Activated naive CD4-positive, alpha-beta T cell treated with anti-CD3 and anti-CD28 coated beads, Interleukin-2, amount 10 ng/mL, durations not matched to agents 7 days and 5 days (primary cell): ENCODE data around the gene ZNF407.
A peak's percentile ranks its signal among the peaks of the same experiment; 100 is the strongest.
"Not testable (repeated sequence)": the region's sequence is repeated elsewhere in the genome, so short reads cannot be mapped to it uniquely, and the experiment has no call there.

Source experiments
- CTCF ChIA-PET: fragments of 350-600 bp; sonication (Branson Sonifier 250); formaldehyde crosslinking; loops from one replicate; lab custom pipeline; 2021; ENCODE audit warnings: antibody characterized with exemption; lab: Charles Lee
- DNase-seq: peaks from one replicate; pipeline ENCODE4 v3.0.0-alpha.2; 2020
- H3K27ac Mint-ChIP-seq: one replicate; pipeline ENCODE4 v1.8.0; 2021; ENCODE audit warnings: mild to moderate bottlenecking, moderate library complexity, mixed read lengths
- H3K27me3 Mint-ChIP-seq: one replicate; pipeline ENCODE4 v1.8.0; 2021; ENCODE audit warnings: mild to moderate bottlenecking, mixed read lengths
- H3K36me3 Mint-ChIP-seq: one replicate; pipeline ENCODE4 v1.8.0; 2021; ENCODE audit warnings: mixed read lengths
- H3K4me1 Mint-ChIP-seq: one replicate; pipeline ENCODE4 v1.8.0; 2021; ENCODE audit warnings: mixed read lengths
- H3K4me3 Mint-ChIP-seq: one replicate; pipeline ENCODE4 v1.8.0; 2021; ENCODE audit warnings: mild to moderate bottlenecking, moderate library complexity, mixed read lengths
- H3K9me3 Mint-ChIP-seq: one replicate; pipeline ENCODE4 v1.8.0; 2021; ENCODE audit warnings: mixed read lengths

The ZNF407 gene, protein sequence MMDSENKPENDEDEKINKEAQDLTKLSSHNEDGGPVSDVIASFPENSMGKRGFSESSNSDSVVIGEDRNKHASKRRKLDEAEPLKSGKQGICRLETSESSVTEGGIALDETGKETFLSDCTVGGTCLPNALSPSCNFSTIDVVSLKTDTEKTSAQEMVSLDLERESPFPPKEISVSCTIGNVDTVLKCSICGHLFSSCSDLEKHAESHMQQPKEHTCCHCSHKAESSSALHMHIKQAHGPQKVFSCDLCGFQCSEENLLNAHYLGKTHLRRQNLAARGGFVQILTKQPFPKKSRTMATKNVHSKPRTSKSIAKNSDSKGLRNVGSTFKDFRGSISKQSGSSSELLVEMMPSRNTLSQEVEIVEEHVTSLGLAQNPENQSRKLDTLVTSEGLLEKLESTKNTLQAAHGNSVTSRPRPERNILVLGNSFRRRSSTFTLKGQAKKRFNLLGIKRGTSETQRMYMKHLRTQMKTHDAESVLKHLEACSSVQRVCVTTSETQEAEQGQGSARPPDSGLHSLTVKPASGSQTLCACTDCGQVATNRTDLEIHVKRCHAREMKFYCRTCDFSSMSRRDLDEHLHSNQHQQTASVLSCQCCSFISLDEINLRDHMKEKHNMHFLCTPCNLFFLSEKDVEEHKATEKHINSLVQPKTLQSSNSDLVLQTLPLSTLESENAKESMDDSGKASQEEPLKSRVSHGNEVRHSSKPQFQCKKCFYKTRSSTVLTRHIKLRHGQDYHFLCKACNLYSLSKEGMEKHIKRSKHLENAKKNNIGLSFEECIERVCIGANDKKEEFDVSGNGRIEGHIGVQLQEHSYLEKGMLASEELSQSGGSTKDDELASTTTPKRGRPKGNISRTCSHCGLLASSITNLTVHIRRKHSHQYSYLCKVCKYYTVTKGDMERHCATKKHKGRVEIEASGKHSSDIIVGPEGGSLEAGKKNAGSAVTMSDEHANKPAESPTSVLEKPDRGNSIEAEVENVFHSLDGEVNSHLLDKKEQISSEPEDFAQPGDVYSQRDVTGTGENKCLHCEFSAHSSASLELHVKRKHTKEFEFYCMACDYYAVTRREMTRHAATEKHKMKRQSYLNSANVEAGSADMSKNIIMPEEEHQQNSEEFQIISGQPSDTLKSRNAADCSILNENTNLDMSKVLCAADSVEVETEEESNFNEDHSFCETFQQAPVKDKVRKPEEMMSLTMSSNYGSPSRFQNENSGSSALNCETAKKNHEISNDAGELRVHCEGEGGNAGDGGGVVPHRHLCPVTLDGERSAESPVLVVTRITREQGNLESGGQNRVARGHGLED (N-terminal part only)

DNA sequence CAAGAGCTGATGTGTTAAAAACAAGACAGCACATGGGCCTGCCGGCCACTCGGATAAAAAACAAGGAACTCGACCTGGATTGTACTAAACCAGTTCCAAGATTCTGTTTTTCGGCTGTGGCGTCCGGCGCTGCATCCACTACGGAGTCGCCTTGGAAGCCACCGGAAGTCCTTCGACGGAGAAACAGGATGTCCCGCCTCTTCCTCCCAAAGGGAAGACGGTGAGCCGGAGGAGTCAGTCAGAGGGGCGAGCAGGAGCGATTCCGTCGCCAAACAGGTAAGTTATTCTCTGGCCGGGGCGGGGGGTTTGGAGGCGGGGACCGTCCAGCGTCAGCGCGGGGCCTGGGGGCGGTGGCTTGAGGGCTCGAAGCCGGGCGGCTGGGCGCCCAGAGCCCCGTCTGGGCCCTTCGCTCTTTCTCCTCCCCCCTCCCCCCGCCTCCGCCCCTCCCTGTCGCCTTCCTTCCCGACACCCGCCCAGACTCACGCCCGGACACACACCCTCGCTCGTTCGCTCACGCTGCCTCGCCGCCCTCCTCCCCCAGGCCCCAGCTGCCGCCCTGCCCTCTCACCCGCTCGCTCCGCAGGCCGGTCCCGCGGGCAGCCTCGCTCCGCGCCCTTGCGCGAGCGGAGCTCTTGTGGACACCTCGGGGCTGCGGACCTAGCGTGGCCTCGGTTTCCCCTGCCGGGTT, at the start of gene ZNF407:
TSS of gene ZNF407 (plus strand) at position 209 of the 688 bp plus-strand sequence. CDS start 33,150 bp downstream, outside the sequence.
- CTCF ChIA-PET: no interaction called here
- Mint-ChIP-seq H3K27ac (peak within 1 kb of the TSS; percentile 97), H3K9me3 (peaks cover 10% of the 10 kb centered on the region), H3K4me3 (peak within 1 kb of the TSS; percentile 92), H3K27me3 (no peaks in the 10 kb centered on the region), H3K4me1 (peaks cover 43% of the 10 kb centered on the region), H3K36me3 (peaks cover 41% of the 10 kb centered on the region)
- peak; percentile 90 for DNase-seq

DNA sequence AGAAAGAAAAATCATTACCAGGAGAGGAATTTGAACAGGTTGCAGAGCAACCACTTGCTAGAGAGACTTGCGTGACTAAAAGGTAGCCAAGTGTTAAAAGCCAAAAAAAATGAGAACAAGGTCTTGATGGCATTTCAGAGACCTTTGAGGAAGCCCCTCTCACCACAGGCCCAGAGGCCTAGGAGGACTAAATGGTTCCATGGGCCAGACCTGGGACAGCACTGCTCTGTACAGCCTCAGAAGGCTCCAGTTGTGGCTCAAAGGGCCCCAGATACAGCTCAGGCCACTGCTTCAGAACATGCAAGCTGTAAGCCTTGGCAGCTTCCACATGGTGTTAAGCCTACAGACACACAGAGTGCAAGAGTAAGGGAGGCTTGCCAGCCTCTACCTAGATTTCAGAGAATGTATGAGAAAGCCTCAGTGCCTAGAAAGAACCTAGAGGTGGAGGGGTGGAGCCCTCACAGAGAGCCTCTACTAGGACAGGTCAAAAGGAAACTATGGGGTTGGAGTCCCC, 48.0 kb upstream of the ZNF407 start:
- Mint-ChIP-seq H3K27me3 (peaks cover 31% of the 10 kb centered on the region), H3K9me3 (peaks cover 9% of the 10 kb centered on the region), H3K4me1 (no peaks in the 10 kb centered on the region), H3K36me3 (no peaks in the 10 kb centered on the region), H3K27ac (no peak overlapping the region), H3K4me3 (no peak overlapping the region)
- CTCF ChIA-PET: interaction anchor here (0.8 to 3.8 kb wide), 2 partner anchors 198 to 351 kb away, joined by 4 to 25 read pairs; no protein-coding TSS in a partner anchor
- no peak for DNase-seq

DNA sequence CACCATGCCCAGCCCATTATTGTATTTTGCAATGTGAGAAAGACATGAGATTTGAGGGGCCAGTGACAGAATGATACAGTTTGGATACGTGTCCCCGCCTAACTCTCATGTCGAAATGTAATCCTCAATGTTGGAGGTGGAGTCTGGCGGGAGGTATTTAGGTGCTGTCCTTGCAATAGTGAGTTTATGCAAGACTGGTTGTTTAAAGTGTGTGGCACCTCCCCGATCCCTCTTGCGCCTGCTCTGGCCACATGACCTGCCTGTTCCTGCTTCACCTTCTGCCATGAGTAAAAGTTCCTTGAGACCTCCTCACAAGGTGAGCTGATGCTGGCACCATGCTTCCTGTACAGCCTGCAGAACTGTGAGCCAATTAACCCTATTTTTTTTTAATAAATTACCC, 46.8 kb upstream of the ZNF407 start:
- CTCF ChIA-PET: interaction anchor here (1.2 to 3.8 kb wide), 7 partner anchors 20 to 352 kb away, joined by 3 to 53 read pairs (median 12); no protein-coding TSS in a partner anchor
- H3K27me3 Mint-ChIP-seq: peaks cover 32% of the 10 kb centered on the region

DNA sequence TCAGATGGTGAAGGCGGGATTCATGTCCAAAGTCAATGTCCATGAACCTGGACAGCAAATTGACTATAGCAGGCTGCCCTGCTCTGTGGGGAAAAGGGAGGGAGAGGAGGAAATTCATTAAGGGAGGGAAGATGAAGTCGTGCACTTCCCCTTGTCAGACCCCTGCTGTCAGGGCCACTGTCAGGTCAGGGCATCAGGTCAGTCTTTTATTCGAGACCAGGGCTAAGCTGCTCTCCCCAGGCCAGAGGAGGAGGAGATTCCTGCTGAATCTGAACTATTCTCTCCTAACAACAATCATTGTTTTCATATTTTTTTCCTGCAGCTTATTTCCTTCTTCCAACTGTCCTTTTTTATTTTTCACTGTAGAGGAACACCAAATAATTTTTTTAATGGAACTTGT, 46.2 kb upstream of the ZNF407 start:
- H3K4me3 Mint-ChIP-seq: no peak overlapping the region
- no peaks in the 10 kb centered on the region for H3K4me1 Mint-ChIP-seq
- H3K27ac Mint-ChIP-seq: no peak overlapping the region
- H3K36me3 Mint-ChIP-seq: no peaks in the 10 kb centered on the region
- peaks cover 9% of the 10 kb centered on the region for H3K9me3 Mint-ChIP-seq
- no peak for DNase-seq
- CTCF ChIA-PET: interaction anchor here (0.8 to 3.8 kb wide), 26 partner anchors 10 to 728 kb away, joined by 3 to 53 read pairs (median 4); partner anchors contain the start of gene CNDP2
- peaks cover 32% of the 10 kb centered on the region for H3K27me3 Mint-ChIP-seq

More for the DNA sequence above, 46.8 kb upstream of the ZNF407 start:
- Mint-ChIP-seq H3K36me3 (no peaks in the 10 kb centered on the region), H3K4me1 (no peaks in the 10 kb centered on the region), H3K27ac (no peak overlapping the region), H3K4me3 (no peak overlapping the region), H3K9me3 (peaks cover 9% of the 10 kb centered on the region)
- no peak for DNase-seq

DNA sequence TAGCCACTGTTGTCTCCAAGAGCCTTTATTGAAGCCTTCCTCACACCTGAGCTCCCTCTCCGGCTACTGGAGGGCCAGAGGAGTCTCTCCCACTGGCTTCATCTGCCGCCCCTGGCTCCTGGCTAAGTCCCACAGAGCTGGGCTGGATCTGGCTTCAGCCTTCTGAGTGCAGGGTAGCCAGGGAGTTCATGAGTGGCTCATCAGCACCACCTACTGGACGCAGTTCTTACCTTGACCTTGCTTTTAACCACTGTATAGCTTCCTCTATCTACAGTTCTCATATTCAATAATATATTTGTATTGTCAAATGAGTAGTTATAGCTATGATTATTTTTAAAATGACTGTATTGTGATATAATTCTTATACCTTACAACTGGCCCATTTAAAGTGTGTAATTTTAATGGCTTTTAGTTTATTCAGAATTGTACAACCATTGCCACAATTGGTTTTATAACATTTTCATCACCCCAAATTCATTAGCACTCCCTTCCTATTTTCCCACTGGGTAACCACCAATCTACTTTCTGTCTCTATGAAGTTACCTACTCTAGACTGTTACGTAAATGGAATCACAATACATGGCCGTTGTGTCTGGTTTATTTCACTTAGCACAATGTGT, 45.6 kb upstream of the ZNF407 start:
- peak; percentile 87 for DNase-seq
- Mint-ChIP-seq H3K9me3 (peaks cover 9% of the 10 kb centered on the region), H3K36me3 (no peaks in the 10 kb centered on the region), H3K27me3 (peaks cover 30% of the 10 kb centered on the region), H3K4me3 (no peak overlapping the region), H3K27ac (no peak overlapping the region), H3K4me1 (no peaks in the 10 kb centered on the region)
- CTCF ChIA-PET: interaction anchor here (0.6 to 3.8 kb wide), 27 partner anchors 10 to 727 kb away, joined by 3 to 53 read pairs (median 4); partner anchors contain the start of gene CNDP2

DNA sequence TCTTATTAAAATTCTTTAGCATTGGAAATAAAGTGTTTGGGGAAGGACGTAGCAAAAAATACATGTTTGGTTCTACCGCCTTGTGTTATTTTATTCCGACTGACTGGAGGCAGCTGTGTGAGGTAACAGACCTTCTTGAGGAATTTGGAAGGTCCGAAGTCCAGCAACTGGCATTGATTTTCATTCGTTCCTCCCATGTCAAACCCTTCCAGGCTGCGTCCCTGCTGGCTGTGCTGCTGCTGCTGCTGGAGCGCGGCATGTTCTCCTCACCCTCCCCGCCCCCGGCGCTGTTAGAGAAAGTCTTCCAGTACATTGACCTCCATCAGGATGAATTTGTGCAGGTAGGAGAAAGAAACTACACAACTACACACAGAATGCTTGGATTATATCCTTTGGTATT, 41.5 kb upstream of the ZNF407 start:
- Mint-ChIP-seq H3K27me3 (peaks cover 37% of the 10 kb centered on the region), H3K36me3 (no peaks in the 10 kb centered on the region), H3K27ac (no peak overlapping the region), H3K4me1 (no peaks in the 10 kb centered on the region), H3K4me3 (no peak overlapping the region), H3K9me3 (no peaks in the 10 kb centered on the region)
- no peak for DNase-seq
- CTCF ChIA-PET: interaction anchor here (0.5 to 1.2 kb wide), 2 partner anchors 9 to 203 kb away, joined by 3 to 8 read pairs; no protein-coding TSS in a partner anchor

DNA sequence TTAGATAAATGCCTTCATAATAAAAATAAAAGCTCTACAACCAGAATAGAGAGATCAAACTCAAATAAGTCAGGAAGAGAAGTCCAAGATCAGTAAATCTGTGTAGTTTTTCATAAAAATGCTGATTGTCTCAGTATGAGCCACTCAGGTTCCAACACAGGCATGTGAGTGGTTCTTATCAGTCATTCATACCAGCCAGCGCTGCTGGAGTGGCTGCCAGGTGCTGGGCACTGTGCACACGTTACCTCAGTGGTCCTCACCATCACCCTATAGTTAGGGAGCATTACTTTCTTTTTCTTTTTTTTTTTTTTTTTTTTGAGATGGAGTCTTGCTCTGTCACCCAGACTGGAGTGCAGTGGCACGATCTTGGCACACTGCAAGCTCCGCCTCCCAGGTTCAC, 39.6 kb upstream of the ZNF407 start:
- DNase-seq: no peak
- Mint-ChIP-seq H3K9me3 (no peaks in the 10 kb centered on the region), H3K4me3 (no peak overlapping the region), H3K36me3 (no peaks in the 10 kb centered on the region), H3K27me3 (peaks cover 41% of the 10 kb centered on the region), H3K27ac (no peak overlapping the region), H3K4me1 (no peaks in the 10 kb centered on the region)
- CTCF ChIA-PET: no interaction called here

DNA sequence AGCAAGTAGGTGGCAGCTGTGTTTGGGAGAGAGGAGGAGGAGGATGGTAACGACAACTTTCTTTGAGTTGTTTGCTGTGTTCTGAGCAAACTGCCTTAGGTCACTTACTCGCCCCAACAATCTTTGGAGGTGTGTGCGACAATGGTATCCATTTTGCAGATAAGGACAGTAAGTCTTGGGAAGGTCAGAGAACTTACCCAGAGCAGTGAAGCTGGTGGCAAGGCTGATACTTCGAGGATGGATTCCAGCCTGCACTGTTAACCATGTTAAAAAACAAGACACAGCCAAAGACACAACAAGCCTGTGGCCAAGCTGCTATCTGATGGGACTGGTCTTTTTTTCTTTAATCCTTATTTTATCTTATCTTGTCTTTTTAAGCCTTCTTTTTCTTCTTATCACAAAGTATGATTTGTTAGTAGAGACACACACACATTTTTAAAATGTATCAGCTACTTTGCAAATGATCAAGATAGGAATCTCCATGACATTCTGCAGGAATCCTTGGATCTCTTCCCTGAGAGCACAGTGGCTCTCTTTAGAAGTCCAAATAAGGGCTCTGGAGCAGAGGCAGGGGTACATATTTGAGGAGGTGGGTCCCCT, 35.4 kb upstream of the ZNF407 start:
- CTCF ChIA-PET: interaction anchor here (0.9 kb wide), 1 partner anchor 10 kb away, joined by 3 read pairs; no protein-coding TSS in a partner anchor
- Mint-ChIP-seq H3K27ac (no peak overlapping the region), H3K4me1 (no peaks in the 10 kb centered on the region), H3K9me3 (peaks cover 8% of the 10 kb centered on the region), H3K4me3 (no peak overlapping the region), H3K27me3 (peaks cover 37% of the 10 kb centered on the region), H3K36me3 (no peaks in the 10 kb centered on the region)
- DNase-seq: no peak

DNA sequence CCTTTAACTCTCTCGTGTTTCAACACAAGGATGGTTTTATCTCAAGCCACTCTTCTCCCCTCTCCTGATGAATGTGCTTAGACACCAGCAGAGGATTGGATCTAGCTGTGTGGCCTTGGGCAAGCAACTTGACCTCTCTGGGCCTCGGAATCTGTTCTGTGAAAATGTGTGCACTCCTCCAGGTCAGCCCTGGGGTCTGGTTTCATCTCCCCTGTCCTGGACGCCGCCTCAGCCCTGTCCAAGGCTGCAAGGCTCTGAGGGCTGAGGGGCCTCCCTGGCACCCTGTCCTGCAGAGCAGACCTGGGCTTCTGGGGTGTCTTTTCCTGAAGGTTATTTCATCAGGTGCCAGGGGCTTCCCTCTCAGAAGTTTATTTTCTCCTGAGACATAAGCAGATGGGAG, 34.9 kb upstream of the ZNF407 start:
- Mint-ChIP-seq H3K27me3 (peaks cover 41% of the 10 kb centered on the region), H3K27ac (no peak overlapping the region), H3K36me3 (no peaks in the 10 kb centered on the region), H3K4me1 (no peaks in the 10 kb centered on the region), H3K9me3 (peaks cover 10% of the 10 kb centered on the region), H3K4me3 (no peak overlapping the region)
- CTCF ChIA-PET: no interaction called here
- no peak for DNase-seq

DNA sequence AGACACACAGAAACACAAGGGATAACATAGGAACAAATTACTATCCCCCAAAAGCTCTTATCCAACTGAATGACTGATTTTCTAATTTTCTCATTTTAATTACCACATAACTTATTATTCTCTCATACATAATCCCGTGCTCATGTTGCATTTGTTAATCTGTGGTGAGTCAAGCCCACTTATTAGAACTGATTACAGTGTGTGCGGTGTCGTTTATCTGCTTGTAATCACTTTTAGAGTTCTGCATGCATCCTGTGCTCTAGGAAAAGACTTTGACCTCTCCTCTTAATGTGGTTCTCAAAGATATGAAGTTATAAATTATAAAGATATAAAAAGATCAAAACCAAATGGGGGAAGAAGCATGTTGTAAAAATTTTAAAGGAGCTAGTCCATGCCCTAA, 33.7 kb upstream of the ZNF407 start:
- H3K27me3 Mint-ChIP-seq: peaks cover 49% of the 10 kb centered on the region
- no peak overlapping the region for H3K27ac Mint-ChIP-seq
- H3K4me3 Mint-ChIP-seq: no peak overlapping the region
- no peaks in the 10 kb centered on the region for H3K36me3 Mint-ChIP-seq
- H3K4me1 Mint-ChIP-seq: no peaks in the 10 kb centered on the region
- CTCF ChIA-PET: interaction anchor here (1.1 to 1.5 kb wide), 2 partner anchors 12 to 24 kb away, joined by 3 read pairs; no protein-coding TSS in a partner anchor
- DNase-seq: no peak
- peaks cover 10% of the 10 kb centered on the region for H3K9me3 Mint-ChIP-seq

DNA sequence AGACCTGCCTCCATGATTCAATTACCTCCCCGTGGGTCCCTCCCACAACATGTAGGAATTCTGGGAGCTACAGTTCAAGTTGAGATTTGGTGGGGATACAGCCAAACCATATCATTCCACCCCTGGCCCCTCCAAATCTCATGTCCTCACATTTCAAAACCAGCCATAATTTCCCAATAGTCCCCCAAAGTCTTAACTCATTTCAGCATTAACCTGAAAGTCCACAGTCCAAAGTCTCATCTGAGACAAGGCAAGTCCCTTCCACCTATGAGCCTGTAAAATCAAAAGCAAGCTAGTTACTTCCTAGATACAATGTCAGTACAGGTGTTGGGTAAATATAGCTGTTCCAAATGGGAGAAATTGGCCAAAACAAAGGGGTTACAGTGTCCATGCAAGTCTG, 32.5 kb upstream of the ZNF407 start:
- peaks cover 44% of the 10 kb centered on the region for H3K27me3 Mint-ChIP-seq
- H3K4me1 Mint-ChIP-seq, H3K4me3 Mint-ChIP-seq, H3K27ac Mint-ChIP-seq, H3K9me3 Mint-ChIP-seq, H3K36me3 Mint-ChIP-seq, DNase-seq: not testable (repeated sequence)
- CTCF ChIA-PET: interaction anchor here (1.5 kb wide), 1 partner anchor 22 kb away, joined by 3 read pairs; no protein-coding TSS in a partner anchor

DNA sequence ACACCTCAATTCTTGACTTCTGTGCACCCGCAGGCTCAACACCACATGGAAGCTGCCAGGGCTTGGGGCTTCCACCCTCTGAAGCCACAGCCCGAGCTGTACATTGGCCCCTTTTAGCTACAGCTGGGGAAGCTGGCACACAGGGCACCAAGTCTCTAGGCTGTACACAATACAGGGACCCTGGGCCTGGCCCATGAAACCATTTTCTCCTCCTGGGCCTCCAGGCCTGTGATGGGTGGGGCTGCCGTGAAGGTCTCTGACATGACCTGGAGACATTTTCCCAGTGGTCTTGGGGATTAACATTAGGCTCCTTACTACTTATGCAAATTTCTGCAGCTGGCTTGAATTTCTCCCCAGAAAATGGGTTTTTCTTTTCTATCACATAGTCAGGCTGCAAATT, 31.7 kb upstream of the ZNF407 start:
- peaks cover 37% of the 10 kb centered on the region for H3K27me3 Mint-ChIP-seq
- H3K36me3 Mint-ChIP-seq, H3K9me3 Mint-ChIP-seq, H3K27ac Mint-ChIP-seq, CTCF ChIA-PET, H3K4me1 Mint-ChIP-seq, H3K4me3 Mint-ChIP-seq, DNase-seq: not testable (repeated sequence)
